SIG-M5 treated with dmso at 0.1 percent for 504 hours (cell line): ENCODE data around the gene KIF12.
"Not testable (repeated sequence)": the region's sequence is repeated elsewhere in the genome, so short reads cannot be mapped to it uniquely, and the experiment has no call there.

ENCODE experiments used
- DNase-seq: peaks from one replicate; lab custom pipeline; 2025; ENCODE audit not compliant: unreplicated experiment; lab: John Stamatoyannopoulos, UW

Gene KIF12

GRCh38 chr9:114085387-114085789, 13.7 kb downstream of the KIF12 start:
- no peak for DNase-seq

GRCh38 chr9:114084282-114085073, 14.6 kb downstream of the KIF12 start:
- no peak for DNase-seq

- no peak for DNase-seq
Observed at GRCh38 chr9:114083666-114084065, 15.4 kb downstream of the KIF12 start.

GRCh38 chr9:114082763-114083412, 16.2 kb downstream of the KIF12 start:
- not testable (repeated sequence) for DNase-seq

- DNase-seq = peak; percentile 68
Observed at GRCh38 chr9:114082017-114082762, 16.9 kb downstream of the KIF12 start.

- DNase-seq = no peak
Observed at GRCh38 chr9:114081441-114082016, 17.6 kb downstream of the KIF12 start.

- DNase-seq = no peak
Observed at GRCh38 chr9:114080773-114081440, 18.2 kb downstream of the KIF12 start.

GRCh38 chr9:114080195-114080772, 18.8 kb downstream of the KIF12 start:
- no peak for DNase-seq

GRCh38 chr9:114078781-114079156, 20.3 kb downstream of the KIF12 start:
- DNase-seq = no peak

GRCh38 chr9:114078021-114078780, 20.9 kb downstream of the KIF12 start, which contains the start of gene AMBP:
TSS of gene AMBP (minus strand) at chr9:114078300. CDS start at chr9:114078209, 91 bp downstream.
- DNase-seq = no peak

GRCh38 chr9:114077162-114077837, 21.8 kb downstream of the KIF12 start:
- no peak for DNase-seq

GRCh38 chr9:114076237-114077161, 22.6 kb downstream of the KIF12 start:
- DNase-seq = no peak

- no peak for DNase-seq
Observed at GRCh38 chr9:114075602-114076001, 23.5 kb downstream of the KIF12 start.

GRCh38 chr9:114072184-114073140, 26.6 kb downstream of the KIF12 start:
- no peak for DNase-seq

- no peak for DNase-seq
Observed at GRCh38 chr9:114071197-114071795, 27.8 kb downstream of the KIF12 start.
